Tibial nerve (tissue), 4 donors: ENCODE measurements around the gene SHANK3. TPM values are rescaled to one million over a fixed set of nuclear protein-coding genes. Genes with fewer than 3 reads are reported as not detected.
A peak's percentile ranks its signal among the peaks of the same experiment; 100 is the strongest.
"Not testable (repeated sequence)": the region's sequence is repeated elsewhere in the genome, so short reads cannot be mapped to it uniquely, and the experiment has no call there.

ENCODE experiments used
- DNase-seq, 2 donors: peaks; one replicate each; pipeline ENCODE4 v3.0.0-alpha.2; 2019; ENCODE audit warnings: low spot score in 2 of 2
- H3K27ac ChIP-seq, 4 donors: fragments of 200-600 bp; sonication (generic) in 3 of 4; one replicate each; pipeline ENCODE4 v1.5.1; 2017 to 2019; ENCODE audit warnings: mild to moderate bottlenecking in 1 of 4
- H3K27me3 ChIP-seq, 2 donors: fragments of 200-600 bp; sonication (generic) in 1 of 2; one replicate each; pipeline versions ENCODE4 v1.5.1 to v1.6.0; 2017 to 2019
- H3K36me3 ChIP-seq, 3 donors: fragments of 200-600 bp; sonication (generic); one replicate each; pipeline ENCODE4 v1.5.1; 2018 to 2019
- H3K4me1 ChIP-seq, 4 donors: fragments of 200-600 bp; sonication (generic) in 3 of 4; one replicate each; pipeline ENCODE4 v1.5.1; 2017 to 2019
- H3K4me3 ChIP-seq, 4 donors: fragments of 200-600 bp; sonication (generic) in 3 of 4; one replicate each; pipeline ENCODE4 v1.5.1; 2017 to 2019; ENCODE audit warnings: mild to moderate bottlenecking in 1 of 4, moderate library complexity in 1 of 4
- H3K9me3 ChIP-seq, 4 donors: fragments of 200-600 bp; sonication (generic) in 3 of 4; one replicate each; pipeline ENCODE4 v1.5.1; 2017 to 2019
- CTCF ChIP-seq, 5 experiments: fragments of 200-600 bp in 3 of 5; fragments of 450-650 bp in 2 of 5; sonication (generic) in 3 of 5; IDR thresholded peaks; one replicate each; pipeline ENCODE4 v1.5.1; 2016 to 2019; ENCODE audit warnings: antibody characterized with exemption in 5 of 5, mild to moderate bottlenecking in 3 of 5, moderate library complexity in 2 of 5
- EP300 ChIP-seq, 2 donors: sonication (generic); formaldehyde crosslinking; IDR thresholded peaks; one replicate each; pipeline ENCODE4 v1.6.1; 2017; ENCODE audit warnings: antibody characterized with exemption in 2 of 2, mild to moderate bottlenecking in 1 of 2
- POLR2A ChIP-seq, 2 donors: fragments of 450-650 bp; IDR thresholded peaks; one replicate each; pipeline ENCODE4 v1.6.1; 2017; ENCODE audit warnings: antibody characterized with exemption in 2 of 2, mild to moderate bottlenecking in 2 of 2, moderate library complexity in 2 of 2
- WGBS, 2 donors: methylation state at CpG; one replicate each; pipeline ENCODE4 v1.1.5; 2018; 5-methylcytosine and 5-hydroxymethylcytosine counted together
- total RNA-seq, 4 donors: library from RNA; depleted of rRNA; stranded (reverse); fragments of >200 nt; gene quantifications; one replicate each; pipeline ENCODE4 v1.1.0, GENCODE V29; 2016

Gene SHANK3
- total RNA-seq, 4 donors from 2014 or later: 10.3 to 29.4 (median 20.5) TPM

- no peak for DNase-seq
- H3K9me3 ChIP-seq: no peaks in the 10 kb centered on the region
- H3K36me3 ChIP-seq: no peaks in the 10 kb centered on the region
- no peak overlapping the region for H3K4me3 ChIP-seq
- H3K27ac ChIP-seq: no peak overlapping the region
- H3K4me1 ChIP-seq: peaks cover 0 to 8% (median 7%) of the 10 kb centered on the region in 4 donors
- TF ChIP-seq CTCF (IDR thresholded peaks at IDR 0.05): no peak
- no peak for TF ChIP-seq EP300 (IDR thresholded peaks at IDR 0.05)
- no peak for TF ChIP-seq POLR2A (IDR thresholded peaks at IDR 0.05)
- 64 to 77% methylated on average over 5 of the region's 5 CpGs for WGBS, 2 donors
- no peaks in the 10 kb centered on the region for H3K27me3 ChIP-seq
Observed at GRCh38 chr22:50633086-50633485, 39.5 kb upstream of the SHANK3 start.

GRCh38 chr22:50633771-50634170 is 38.9 kb upstream of the SHANK3 start:
- H3K9me3 ChIP-seq: no peaks in the 10 kb centered on the region
- no peak for DNase-seq
- TF ChIP-seq CTCF (IDR thresholded peaks at IDR 0.05) (no peak), POLR2A (IDR thresholded peaks at IDR 0.05) (no peak), EP300 (IDR thresholded peaks at IDR 0.05) (no peak)
- no peak overlapping the region for H3K4me3 ChIP-seq
- WGBS, 2 donors: 76 to 79% methylated on average over 11 of the region's 11 CpGs
- H3K4me1 ChIP-seq: peaks cover 0 to 3% (median 2%) of the 10 kb centered on the region in 4 donors
- no peaks in the 10 kb centered on the region for H3K27me3 ChIP-seq
- no peak overlapping the region for H3K27ac ChIP-seq
- no peaks in the 10 kb centered on the region for H3K36me3 ChIP-seq

- Histone ChIP-seq H3K27ac (no peak overlapping the region), H3K36me3 (no peaks in the 10 kb centered on the region), H3K4me1 (no peaks in the 10 kb centered on the region), H3K27me3 (no peaks in the 10 kb centered on the region), H3K4me3 (no peak overlapping the region), H3K9me3 (no peaks in the 10 kb centered on the region)
- DNase-seq: no peak
- 92% methylated on average over 11 of the region's 11 CpGs for WGBS, 2 donors
- TF ChIP-seq CTCF (IDR thresholded peaks at IDR 0.05): no peak
- no peak for TF ChIP-seq EP300 (IDR thresholded peaks at IDR 0.05)
- TF ChIP-seq POLR2A (IDR thresholded peaks at IDR 0.05): no peak
Observed at GRCh38 chr22:50635591-50635990, 37.0 kb upstream of the SHANK3 start.

- peaks cover 0 to 16% of the 10 kb centered on the region in 2 donors for H3K27me3 ChIP-seq
- 94 to 95% methylated on average over 12 of the region's 12 CpGs for WGBS, 2 donors
- H3K36me3 ChIP-seq, H3K9me3 ChIP-seq, H3K4me3 ChIP-seq, DNase-seq, H3K27ac ChIP-seq: not testable (repeated sequence)
- peaks cover 0 to 16% (median 11%) of the 10 kb centered on the region in 4 donors for H3K4me1 ChIP-seq
Observed at GRCh38 chr22:50640296-50640695, 32.3 kb upstream of the SHANK3 start.

- DNase-seq: no peak
- Histone ChIP-seq H3K27me3 (peaks cover 0 to 22% of the 10 kb centered on the region in 2 donors), H3K9me3 (no peaks in the 10 kb centered on the region), H3K27ac (peak overlapping the region in 1 of 4 donors; percentile 44), H3K4me1 (peaks cover 0 to 16% (median 11%) of the 10 kb centered on the region in 4 donors), H3K4me3 (no peak overlapping the region), H3K36me3 (no peaks in the 10 kb centered on the region)
- WGBS, 2 donors: 73 to 80% methylated on average over 15 of the region's 15 CpGs
- peak in 1 of 2 donors; percentile 26 for TF ChIP-seq EP300 (IDR thresholded peaks at IDR 0.05)
- no peak for TF ChIP-seq POLR2A (IDR thresholded peaks at IDR 0.05)
- TF ChIP-seq CTCF (IDR thresholded peaks at IDR 0.05): no peak
Observed at GRCh38 chr22:50640857-50641647, 31.6 kb upstream of the SHANK3 start.
